SH-SY5Y (cell line): ENCODE results near the gene ACVR1B.

Experiments
- GATA2 ChIP-seq: IDR thresholded peaks from 2 replicates; pipeline ENCODE4 v1.6.1; 2011; ENCODE audit warnings: mild to moderate bottlenecking, low read depth, low read length
- GATA3 ChIP-seq: IDR thresholded peaks from 2 replicates; pipeline ENCODE4 v1.6.1; 2011; ENCODE audit warnings: low read depth, mild to moderate bottlenecking, low read length, moderate library complexity

DNA sequence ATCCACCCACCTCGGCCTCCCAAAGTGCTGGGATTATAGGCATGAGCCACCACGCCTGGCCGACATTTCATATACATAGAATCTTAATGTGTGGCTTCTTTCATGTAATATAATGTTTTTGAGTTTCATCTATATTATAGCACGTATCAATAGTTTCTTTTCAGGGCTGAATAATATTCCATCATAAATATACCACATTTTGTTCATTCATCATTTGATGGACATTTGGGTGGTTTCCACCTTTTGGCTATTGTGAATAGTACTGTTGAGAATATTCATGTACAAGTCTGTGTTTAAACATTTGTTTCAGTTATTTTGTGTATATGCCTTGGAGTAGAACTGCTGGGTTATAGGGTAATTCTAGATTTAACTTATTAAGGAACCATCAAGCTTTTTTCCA is 12.0 kb downstream of the ACVR1B start:
- TF ChIP-seq GATA3 (no peak), GATA2 (no peak)
